K562 (cell line): Measurements from ENCODE around the gene ANKRD13B. TPM values are rescaled to one million over a fixed set of nuclear protein-coding genes. Genes with fewer than 3 reads are reported as not detected.
"Not testable (repeated sequence)": the region's sequence is repeated elsewhere in the genome, so short reads cannot be mapped to it uniquely, and the experiment has no call there.

Source experiments
- ATAC-seq: fragments of 200-7000 bp; cut with Tn5 transposase; 3 replicates; pipeline ENCODE4 v1.9.1; 2020; ENCODE audit warnings: moderate library complexity
- BruUV-seq: library from RNA; stranded (reverse); fragments of 400-500 nt; replicated peaks from 2 replicates; lab custom pipeline; 2021; lab: Mats Ljungman, UMichigan
- CTCF ChIA-PET: fragments of 300-600 bp; formaldehyde crosslinking; extraction: SDS; loops from one replicate; lab custom pipeline; 2021; ENCODE audit warnings: low intra/inter-chr PET ratio; lab: Yijun Ruan, JAX
- POLR2A ChIA-PET: fragments of 300-600, 350-650 bp; sonication (Branson Sonifier 250); formaldehyde crosslinking; extraction: SDS; loops from one replicate; lab custom pipeline; 2021; ENCODE audit warnings: antibody characterized with exemption, inconsistent platforms; lab: Yijun Ruan, JAX
- DNase-seq, 4 experiments: peaks; one replicate each; pipeline versions ENCODE4 v3.0.0 to v3.0.0-alpha.2; 2011 to 2018; ENCODE audit warnings: low spot score in 3 of 4, mixed read lengths in 3 of 4; ENCODE audit errors: extremely low read depth in 1 of 4
- FAIRE-seq: peaks from 2 replicates; lab custom pipeline; 2011; peaks lifted over from hg19 to GRCh38; lab: Jason Lieb, UNC
- H2AFZ ChIP-seq: 2 replicates; pipeline ENCODE4 v1.6.0; 2011; ENCODE audit warnings: low read depth, low read length, control low read depth, inconsistent platforms
- H3K27ac ChIP-seq: fragments of 200-600 bp; 3 replicates; pipeline ENCODE4 v1.8.0; 2011; ENCODE audit warnings: low read depth, mild to moderate bottlenecking, control low read depth, inconsistent platforms, low read length, moderate library complexity, mixed read lengths; ENCODE audit errors: extremely low read depth
- H3K27me3 ChIP-seq, 2 experiments: fragments of 300-600 bp in 1 of 2; 2 replicates in 1 of 2; 3 replicates in 1 of 2; pipeline versions ENCODE4 v1.6.0 to v1.8.0; 2011; ENCODE audit warnings: inconsistent platforms in 2 of 2, low read length in 2 of 2, mild to moderate bottlenecking in 1 of 2, mixed read lengths in 1 of 2, moderate library complexity in 1 of 2; ENCODE audit not compliant: control insufficient read depth in 2 of 2, insufficient read depth in 2 of 2
- H3K36me3 ChIP-seq: fragments of 300-600 bp; 3 replicates; pipeline ENCODE4 v1.8.0; 2011; ENCODE audit warnings: mild to moderate bottlenecking, low read length, inconsistent platforms; ENCODE audit not compliant: control insufficient read depth, insufficient read depth
- H3K4me1 ChIP-seq, 2 experiments: fragments of 200-600 bp in 1 of 2; replicated peaks in 1 of 2; 2 replicates in 1 of 2; 3 replicates in 1 of 2; pipeline versions ENCODE4 v1.5.1 to v1.8.0; 2011; ENCODE audit warnings: inconsistent platforms in 2 of 2, low read length in 2 of 2, mild to moderate bottlenecking in 1 of 2, mixed read lengths in 1 of 2, moderate library complexity in 1 of 2; ENCODE audit not compliant: control insufficient read depth in 2 of 2, insufficient read depth in 2 of 2
- H3K4me2 ChIP-seq: 2 replicates; pipeline ENCODE4 v1.6.1; 2011; ENCODE audit warnings: low read length, control low read depth, inconsistent platforms, mixed read lengths; ENCODE audit not compliant: insufficient read depth
- H3K4me3 ChIP-seq: fragments of 200-600 bp; sonication (generic), shearing (Covaris generic); 2 replicates; pipeline ENCODE4 v1.5.1; 2016; ENCODE audit warnings: control low read depth, inconsistent platforms
- H3K79me2 ChIP-seq: fragments of 200-600 bp; 3 replicates; pipeline ENCODE4 v1.8.0; 2011; ENCODE audit warnings: low read length, inconsistent platforms; ENCODE audit not compliant: control insufficient read depth, insufficient read depth
- H3K9ac ChIP-seq, 2 experiments: 2 replicates each; pipeline versions ENCODE4 v1.6.0 to v1.6.1; 2011; ENCODE audit warnings: low read depth in 2 of 2, low read length in 2 of 2, control low read depth in 1 of 2, inconsistent platforms in 1 of 2, mild to moderate bottlenecking in 1 of 2, mixed read lengths in 1 of 2; ENCODE audit not compliant: insufficient read depth in 1 of 2
- H3K9me1 ChIP-seq: one replicate; pipeline ENCODE4 v1.6.0; 2011; ENCODE audit warnings: inconsistent platforms, mild to moderate bottlenecking, low read length, moderate library complexity; ENCODE audit not compliant: control insufficient read depth, insufficient read depth
- H3K9me3 ChIP-seq: replicated peaks from 2 replicates; pipeline ENCODE4 v1.5.1; 2011; ENCODE audit warnings: low read depth, low read length, inconsistent platforms; ENCODE audit not compliant: control insufficient read depth, insufficient read depth
- H4K20me1 ChIP-seq: replicated peaks from 2 replicates; pipeline ENCODE4 v1.6.1; 2011; ENCODE audit warnings: low read length, inconsistent platforms, mixed read lengths; ENCODE audit not compliant: control insufficient read depth, insufficient read depth
- DACH1 ChIP-seq: fragments of 450-650 bp; IDR thresholded peaks from 2 replicates; pipeline ENCODE4 v1.6.1; 2018; ENCODE audit not compliant: partially characterized antibody
- HMBOX1 ChIP-seq: sonication (generic); IDR thresholded peaks from 2 replicates; pipeline ENCODE4 v1.6.1; 2016
- WGBS: fragments of 100-300 bp; shearing (Covaris generic); methylation state at CpG from one replicate; pipeline ENCODE4 v1.1.6; 2016; ENCODE audit warnings: low coverage, mixed read lengths; ENCODE audit not compliant: insufficient coverage; ENCODE audit errors: missing lambda C conversion rate; 5-methylcytosine and 5-hydroxymethylcytosine counted together
- in situ Hi-C: fragments of 300-500 bp; cut with MboI; formaldehyde crosslinking; loops from 4 replicates; pipeline ENCODE4 v1.15.0; 2018; ENCODE audit warnings: inconsistent platforms, mixed read lengths
- intact Hi-C: fragments of 100-400 bp; cut with micrococcal nuclease; formaldehyde crosslinking; loops from 2 replicates; pipeline ENCODE4 v1.14.2; 2022
- polyA plus RNA-seq, 8 experiments: library from polyadenylated mRNA; depleted of rRNA in 4 of 8; stranded (reverse) in 5 of 8; unstranded in 3 of 8; fragments of >200 nt; fragmentation: Nextera tagmentation in 2 of 8; fragmentation: Illumina TruSeq in 1 of 8; extraction: Ambion mirVana in 2 of 8; extraction: Trizol in 1 of 8; gene quantifications; 2 replicates each; pipeline versions ENCODE4 v1.2.1 to v1.2.3, GENCODE V29; 2011 to 2014; ENCODE audit warnings: inconsistent platforms in 1 of 8, missing spikeins in 1 of 8
- total RNA-seq, 7 experiments: library from RNA; depleted of rRNA in 6 of 7; stranded (reverse); fragments of >200 nt in 6 of 7; fragmentation: Illumina TruSeq in 2 of 7; extraction: Trizol in 2 of 7; gene quantifications; 2 replicates each; pipeline versions ENCODE4 v1.2.1 to v1.2.3, GENCODE V29; 2011 to 2021; ENCODE audit warnings: low replicate concordance in 1 of 7

ANKRD13B gene
- total and polyA plus RNA-seq, 9 of the 15 experiments (the other 6 are each of a cell fraction or from before 2014, with no cell fraction given), result 0.15 to 28.1 (median 4.6) TPM

DNA sequence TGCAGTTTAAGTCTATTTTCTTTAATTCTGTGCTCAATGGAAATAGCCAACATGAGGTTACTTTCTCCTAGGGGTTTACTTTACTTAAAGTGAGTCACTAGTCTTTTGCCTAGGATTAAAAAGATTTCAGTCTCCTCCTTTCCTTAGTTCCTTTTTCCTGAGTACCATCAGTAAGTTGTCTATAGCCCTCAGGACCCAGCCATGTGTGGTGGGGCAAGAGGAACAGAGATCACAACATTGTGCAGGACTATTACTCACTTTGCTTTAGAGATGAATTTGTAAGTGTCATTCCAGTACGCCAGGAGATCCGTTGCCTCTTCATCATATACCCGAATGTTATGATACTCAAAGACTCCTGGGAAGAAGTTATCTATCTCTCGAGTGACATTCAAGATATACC lies 57.5 kb downstream of the ANKRD13B start:
- peak; percentile 81 for TF ChIP-seq HMBOX1
- no peak for TF ChIP-seq DACH1
- no peaks in the 10 kb centered on the region for H3K36me3 ChIP-seq

DNA sequence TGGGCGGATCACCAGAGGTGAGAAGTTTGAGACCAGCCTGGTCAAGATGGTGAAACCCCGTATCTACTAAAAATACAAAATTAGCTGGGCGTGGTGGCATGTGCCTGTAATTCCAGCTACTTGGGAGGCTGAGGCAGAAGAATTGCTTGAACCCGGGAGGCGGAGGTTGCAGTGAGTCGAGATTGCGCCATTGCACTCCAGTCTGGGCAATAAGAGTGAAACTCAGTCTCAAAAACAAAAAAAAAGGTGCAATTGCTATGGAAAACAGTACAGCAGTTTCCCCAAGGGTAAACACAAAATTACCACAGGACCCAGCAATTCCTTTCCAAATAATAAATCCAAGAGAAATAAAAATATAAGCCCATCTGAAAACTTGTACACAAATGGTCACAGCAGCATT lies 59.0 kb downstream of the ANKRD13B start:
- H3K27ac ChIP-seq, H3K4me3 ChIP-seq, intact Hi-C loops, ATAC-seq, H2AFZ ChIP-seq, FAIRE-seq, CTCF ChIA-PET, in situ Hi-C loops, BruUV-seq, DNase-seq, H3K9ac ChIP-seq, H3K9me3 ChIP-seq, H4K20me1 ChIP-seq, H3K27me3 ChIP-seq, H3K79me2 ChIP-seq, H3K4me2 ChIP-seq, H3K36me3 ChIP-seq, H3K9me1 ChIP-seq: not testable (repeated sequence)
- POLR2A ChIA-PET, result interaction anchor here (0.7 kb wide), 1 partner anchor 155 kb away, joined by 3 read pairs; no protein-coding TSS in a partner anchor
- 100% methylated on average over 5 of the region's 7 CpGs for WGBS
- H3K4me1 ChIP-seq, result peaks cover 5 to 27% of the 10 kb centered on the region in 2 experiments; a peak in 4 of 5 replicates

More for the DNA sequence above, 57.5 kb downstream of the ANKRD13B start:
- Histone ChIP-seq H3K4me1 (peaks cover 5 to 33% of the 10 kb centered on the region in 2 experiments; a peak in 4 of 5 replicates), H3K9ac (no peak overlapping the region), H3K27ac (no peak overlapping the region), H2AFZ (no peak overlapping the region), H3K27me3 (no peaks in the 10 kb centered on the region), H4K20me1 (no peaks in the 10 kb centered on the region), H3K9me3 (no peaks in the 10 kb centered on the region), H3K79me2 (no peaks in the 10 kb centered on the region), H3K4me2 (no peak overlapping the region; the same call in 1 of the 2 replicates), H3K9me1 (no peaks in the 10 kb centered on the region), H3K4me3 (no peak overlapping the region)
- ChIA-PET CTCF (no interaction called here), POLR2A (interaction anchor here (1.5 kb wide), 1 partner anchor 11 kb away, joined by 4 read pairs; no protein-coding TSS in a partner anchor)
- BruUV-seq, result no TSS peak
- WGBS, result 14% methylated on average over 4 of the region's 4 CpGs
- DNase-seq (peak in 1 of 4 experiments; percentile 21), ATAC-seq (peak; percentile 31; the same call in 1 of the 3 replicates), FAIRE-seq (no peak)
- intact Hi-C loops (no loop called here), in situ Hi-C loops (no loop called here)
